T-cell (primary cell): ENCODE results near the gene RALA. TPM values are rescaled to one million over a fixed set of nuclear protein-coding genes. Genes with fewer than 3 reads are reported as not detected.

ENCODE experiments used
- ATAC-seq, 4 experiments: fragments of 200-7000 bp in 3 of 4; fragments of 150-1000 bp in 1 of 4; cut with Tn5 transposase; replicated peaks in 1 of 4; 1 replicate in 3 of 4; 2 replicates in 1 of 4; pipeline ENCODE4 v1.10.0; 2021; ENCODE audit warnings: moderate library complexity in 3 of 4, mild to moderate bottlenecking in 2 of 4, moderate number of reproducible peaks in 1 of 4
- CTCF ChIA-PET, 2 donors: fragments of 300-600 bp; sonication (Branson Sonifier 250); formaldehyde crosslinking; loops; one replicate each; lab custom pipeline; 2022; ENCODE audit warnings: antibody characterized with exemption in 2 of 2; lab: Charles Lee
- POLR2A ChIA-PET, 2 donors: fragments of 300-600 bp; sonication (Branson Sonifier 250); formaldehyde crosslinking; loops; one replicate each; lab custom pipeline; 2022; ENCODE audit warnings: antibody characterized with exemption in 2 of 2; lab: Charles Lee
- DNase-seq, 35 experiments: peaks; one replicate each; pipeline versions ENCODE4 v3.0.0 to v3.0.0-alpha.2; 2013 to 2023
- H3K27ac ChIP-seq: one replicate; pipeline ENCODE4 v1.5.1; 2013; ENCODE audit warnings: low read length
- H3K27me3 ChIP-seq, 2 experiments: replicated peaks in 1 of 2; 1 replicate in 1 of 2; 2 replicates in 1 of 2; pipeline versions ENCODE4 v1.6.1 to v1.7.0; 2013; ENCODE audit warnings: low read length in 1 of 2, mixed read lengths in 1 of 2; ENCODE audit not compliant: control insufficient read depth in 2 of 2, insufficient read depth in 2 of 2; ENCODE audit errors: extremely low read depth in 1 of 2
- H3K36me3 ChIP-seq, 2 donors: 1 replicate in 1 of 2; 2 replicates in 1 of 2; pipeline versions ENCODE4 v1.6.1 to v1.7.0; 2013; ENCODE audit warnings: low read length in 1 of 2; ENCODE audit not compliant: control insufficient read depth in 2 of 2, insufficient read depth in 1 of 2; ENCODE audit errors: extremely low read depth in 1 of 2
- H3K4me1 ChIP-seq, 2 experiments: 1 replicate in 1 of 2; 2 replicates in 1 of 2; pipeline versions ENCODE4 v1.6.1 to v1.7.0; 2013; ENCODE audit warnings: low read length in 2 of 2, mixed read lengths in 1 of 2; ENCODE audit not compliant: insufficient read depth in 2 of 2, control insufficient read depth in 1 of 2; ENCODE audit errors: extremely low read depth in 1 of 2
- H3K4me3 ChIP-seq, 2 donors: 1 replicate in 1 of 2; 2 replicates in 1 of 2; pipeline versions ENCODE4 v1.5.1 to v1.7.0; 2013; ENCODE audit warnings: mild to moderate bottlenecking in 2 of 2, low read length in 1 of 2, moderate library complexity in 1 of 2; ENCODE audit not compliant: control insufficient read depth in 1 of 2; ENCODE audit errors: extremely low read depth in 1 of 2
- H3K9me3 ChIP-seq: 2 replicates; pipeline ENCODE4 v1.7.0; 2013
- H3K27ac Mint-ChIP-seq, 2 donors: one replicate each; pipeline ENCODE4 v1.8.0; 2020 to 2021; ENCODE audit warnings: mild to moderate bottlenecking in 2 of 2, mixed read lengths in 2 of 2
- H3K27me3 Mint-ChIP-seq, 2 donors: one replicate each; pipeline ENCODE4 v1.8.0; 2021 to 2022; ENCODE audit warnings: mixed read lengths in 2 of 2
- H3K36me3 Mint-ChIP-seq: one replicate; pipeline ENCODE4 v1.8.0; 2021; ENCODE audit warnings: mixed read lengths
- H3K4me1 Mint-ChIP-seq, 3 donors: one replicate each; pipeline ENCODE4 v1.8.0; 2020 to 2022; ENCODE audit warnings: mixed read lengths in 3 of 3, mild to moderate bottlenecking in 1 of 3
- H3K4me3 Mint-ChIP-seq, 3 donors: one replicate each; pipeline ENCODE4 v1.8.0; 2020 to 2022; ENCODE audit warnings: mild to moderate bottlenecking in 3 of 3, mixed read lengths in 3 of 3, moderate library complexity in 3 of 3
- H3K9me3 Mint-ChIP-seq, 3 donors: one replicate each; pipeline ENCODE4 v1.8.0; 2020 to 2022; ENCODE audit warnings: mixed read lengths in 3 of 3
- WGBS: methylation state at CpG from one replicate; pipeline ENCODE4 v1.1.5; 2013; ENCODE audit warnings: missing lambda C conversion rate; ENCODE audit not compliant: insufficient coverage; 5-methylcytosine and 5-hydroxymethylcytosine counted together
- total RNA-seq, 35 experiments: library from RNA in 6 of 35; stranded (reverse) in 6 of 35; fragments of 120-200 nt in 1 of 35; gene quantifications; one replicate each; pipeline versions ENCODE4 v1.2.1 to v1.2.4 and lab custom pipeline; 2013 to 2026

Gene RALA, protein sequence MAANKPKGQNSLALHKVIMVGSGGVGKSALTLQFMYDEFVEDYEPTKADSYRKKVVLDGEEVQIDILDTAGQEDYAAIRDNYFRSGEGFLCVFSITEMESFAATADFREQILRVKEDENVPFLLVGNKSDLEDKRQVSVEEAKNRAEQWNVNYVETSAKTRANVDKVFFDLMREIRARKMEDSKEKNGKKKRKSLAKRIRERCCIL
- total RNA-seq: 10 to 100 TPM; 24.4 to 49.8 (median 36.7) TPM
- total RNA-seq (2013): 23.6 TPM
- total RNA-seq (lab: John Stamatoyannopoulos, UW): 24.1 to 165 (median 60.8) reads per million in 29 experiments

GRCh38 chr7:39623047-39623731 lies at the start of gene RALA:
RALA (plus strand) TSS chr7:39623572; CDS start chr7:39686668, 63,096 bp downstream.
- Mint-ChIP-seq H3K36me3 (peaks cover 10% of the 10 kb centered on the region), H3K27me3 (no peaks in the 10 kb centered on the region), H3K9me3 (no peaks in the 10 kb centered on the region), H3K4me3 (peak within 1 kb of the TSS; percentile 94 to 99 (median 99)), H3K4me1 (peaks cover 52 to 53% (median 52%) of the 10 kb centered on the region in 3 donors), H3K27ac (peak within 1 kb of the TSS; percentile 95 to 96)
- no peaks in the 10 kb centered on the region for H3K27me3 ChIP-seq
- POLR2A ChIA-PET: interaction anchor here in 1 of 2 donors (0.6 kb wide), 1 partner anchor 380 kb away, joined by 4 read pairs; no protein-coding TSS in a partner anchor
- H3K9me3 ChIP-seq: no peaks in the 10 kb centered on the region
- WGBS: under 1% methylated on average over 49 of the region's 56 CpGs
- peaks cover 18 to 33% of the 10 kb centered on the region in 2 experiments for H3K4me1 ChIP-seq
- CTCF ChIA-PET: interaction anchor here (0.6 to 5.5 kb wide), 6 partner anchors 14 to 123 kb away, joined by 3 to 31 read pairs (median 4); no protein-coding TSS in a partner anchor
- no peaks in the 10 kb centered on the region for H3K36me3 ChIP-seq
- H3K27ac ChIP-seq: peak within 1 kb of the TSS; percentile 87
- peak; percentile 94 to 96 (median 94) for ATAC-seq
- H3K4me3 ChIP-seq: peak within 1 kb of the TSS; percentile 85 to 92
- peak; percentile 77 to 93 (median 88) for DNase-seq

- no peaks in the 10 kb centered on the region for H3K4me1 ChIP-seq
- no peaks in the 10 kb centered on the region for H3K27me3 Mint-ChIP-seq
- WGBS: no CpG with 5 or more reads among the region's 2 CpGs
- H3K36me3 Mint-ChIP-seq: peaks cover 31% of the 10 kb centered on the region
- H3K36me3 ChIP-seq: peaks cover 4 to 17% of the 10 kb centered on the region in 2 donors
- CTCF ChIA-PET: interaction anchor here (0.6 to 0.9 kb wide), 5 partner anchors 43 to 1384 kb away, joined by 3 to 7 read pairs (median 3); no protein-coding TSS in a partner anchor
- H3K4me1 Mint-ChIP-seq: peaks cover 4% of the 10 kb centered on the region in 3 donors
- H3K27ac ChIP-seq: no peak overlapping the region
- DNase-seq: no peak
- no peak for ATAC-seq
- H3K9me3 ChIP-seq: no peaks in the 10 kb centered on the region
- POLR2A ChIA-PET: interaction anchor here in 1 of 2 donors (0.6 kb wide), 2 partner anchors 44 to 684 kb away, joined by 3 to 4 read pairs; no protein-coding TSS in a partner anchor
- no peak overlapping the region for H3K27ac Mint-ChIP-seq
- H3K4me3 Mint-ChIP-seq: no peak overlapping the region
- no peak overlapping the region for H3K4me3 ChIP-seq
- H3K9me3 Mint-ChIP-seq: no peaks in the 10 kb centered on the region
- H3K27me3 ChIP-seq: no peaks in the 10 kb centered on the region
Measured at GRCh38 chr7:39574673-39575349, 48.6 kb upstream of the RALA start.

- Histone ChIP-seq H3K9me3 (no peaks in the 10 kb centered on the region), H3K4me1 (no peaks in the 10 kb centered on the region), H3K27ac (no peak overlapping the region), H3K4me3 (no peak overlapping the region), H3K36me3 (peaks cover 3 to 4% of the 10 kb centered on the region in 2 donors), H3K27me3 (no peaks in the 10 kb centered on the region)
- Mint-ChIP-seq H3K36me3 (peaks cover 18% of the 10 kb centered on the region), H3K4me1 (peaks cover 9 to 12% (median 9%) of the 10 kb centered on the region in 3 donors), H3K9me3 (no peaks in the 10 kb centered on the region), H3K27ac (no peak overlapping the region), H3K27me3 (no peaks in the 10 kb centered on the region), H3K4me3 (no peak overlapping the region)
- ChIA-PET CTCF (interaction anchor here (0.5 to 7.0 kb wide), 4 partner anchors 14 to 170 kb away, joined by 3 to 180 read pairs (median 64); no protein-coding TSS in a partner anchor), POLR2A (interaction anchor here in 1 of 2 donors (0.6 kb wide), 1 partner anchor 952 kb away, joined by 3 read pairs; no protein-coding TSS in a partner anchor)
- WGBS: 94% methylated on average over 20 of the region's 27 CpGs
- DNase-seq: no peak
- ATAC-seq: no peak
Measured at GRCh38 chr7:39577229-39577874, 46.0 kb upstream of the RALA start.

GRCh38 chr7:39580149-39580874 lies 43.1 kb upstream of the RALA start:
- Mint-ChIP-seq H3K27me3 (no peaks in the 10 kb centered on the region), H3K27ac (peak overlapping the region; percentile 9 to 13), H3K36me3 (peaks cover 7% of the 10 kb centered on the region), H3K9me3 (no peaks in the 10 kb centered on the region), H3K4me1 (peaks cover 9 to 12% (median 10%) of the 10 kb centered on the region in 3 donors), H3K4me3 (no peak overlapping the region)
- Histone ChIP-seq H3K27me3 (no peaks in the 10 kb centered on the region), H3K36me3 (peaks cover 0 to 4% of the 10 kb centered on the region in 2 donors), H3K27ac (no peak overlapping the region), H3K9me3 (no peaks in the 10 kb centered on the region), H3K4me3 (no peak overlapping the region), H3K4me1 (no peaks in the 10 kb centered on the region)
- 18% methylated on average over 5 of the region's 8 CpGs for WGBS
- CTCF ChIA-PET: interaction anchor here (0.5 to 7.0 kb wide), 53 partner anchors 8 to 726 kb away, joined by 3 to 180 read pairs (median 4); partner anchors contain the start of gene RALA (in 2 of the 2)
- ATAC-seq: peak; percentile 86 to 91 (median 90)
- peak; percentile 36 to 94 (median 69) for DNase-seq
- POLR2A ChIA-PET: interaction anchor here (0.5 to 0.7 kb wide), 5 partner anchors 13 to 371 kb away, joined by 3 to 7 read pairs (median 4); no protein-coding TSS in a partner anchor

- ATAC-seq: no peak
- POLR2A ChIA-PET: interaction anchor here in 1 of 2 donors (0.6 kb wide), 1 partner anchor 83 kb away, joined by 5 read pairs; no protein-coding TSS in a partner anchor
Measured at GRCh38 chr7:39582536-39582935, 40.8 kb upstream of the RALA start.

More at GRCh38 chr7:39582536-39582935, 40.8 kb upstream of the RALA start:
- Histone ChIP-seq H3K36me3 (no peaks in the 10 kb centered on the region), H3K4me1 (no peaks in the 10 kb centered on the region), H3K27me3 (no peaks in the 10 kb centered on the region), H3K4me3 (no peak overlapping the region), H3K9me3 (no peaks in the 10 kb centered on the region), H3K27ac (no peak overlapping the region)
- DNase-seq: no peak
- H3K9me3 Mint-ChIP-seq: no peaks in the 10 kb centered on the region
- WGBS: no CpG with 5 or more reads among the region's 2 CpGs
- CTCF ChIA-PET: interaction anchor here (0.8 to 7.0 kb wide), 8 partner anchors 11 to 470 kb away, joined by 3 to 180 read pairs (median 20); no protein-coding TSS in a partner anchor
- no peaks in the 10 kb centered on the region for H3K36me3 Mint-ChIP-seq
- no peak overlapping the region for H3K4me3 Mint-ChIP-seq
- H3K27ac Mint-ChIP-seq: no peak overlapping the region
- H3K4me1 Mint-ChIP-seq: peaks cover 10 to 12% (median 12%) of the 10 kb centered on the region in 3 donors
- no peaks in the 10 kb centered on the region for H3K27me3 Mint-ChIP-seq
